ENCODE results near the gene AUH.

GRCh38 chr9:91295357-91295756 is 66.4 kb downstream of the AUH start:
- no peak for TF ChIP-seq CTCF (IDR thresholded peaks at IDR 0.05)
- no peak for TF ChIP-seq POLR2A (IDR thresholded peaks at IDR 0.05)

Data from esophagus squamous epithelium (tissue), 4 donors.